GM18858 (cell line): ENCODE measurements around the gene PIGR.
A peak's percentile ranks its signal among the peaks of the same experiment; 100 is the strongest.

Source experiments
- ATAC-seq: cut with Tn5 transposase; IDR thresholded peaks from one replicate; pipeline ENCODE4 v1.9.1; 2021; ENCODE audit not compliant: unreplicated experiment

The PIGR gene, protein sequence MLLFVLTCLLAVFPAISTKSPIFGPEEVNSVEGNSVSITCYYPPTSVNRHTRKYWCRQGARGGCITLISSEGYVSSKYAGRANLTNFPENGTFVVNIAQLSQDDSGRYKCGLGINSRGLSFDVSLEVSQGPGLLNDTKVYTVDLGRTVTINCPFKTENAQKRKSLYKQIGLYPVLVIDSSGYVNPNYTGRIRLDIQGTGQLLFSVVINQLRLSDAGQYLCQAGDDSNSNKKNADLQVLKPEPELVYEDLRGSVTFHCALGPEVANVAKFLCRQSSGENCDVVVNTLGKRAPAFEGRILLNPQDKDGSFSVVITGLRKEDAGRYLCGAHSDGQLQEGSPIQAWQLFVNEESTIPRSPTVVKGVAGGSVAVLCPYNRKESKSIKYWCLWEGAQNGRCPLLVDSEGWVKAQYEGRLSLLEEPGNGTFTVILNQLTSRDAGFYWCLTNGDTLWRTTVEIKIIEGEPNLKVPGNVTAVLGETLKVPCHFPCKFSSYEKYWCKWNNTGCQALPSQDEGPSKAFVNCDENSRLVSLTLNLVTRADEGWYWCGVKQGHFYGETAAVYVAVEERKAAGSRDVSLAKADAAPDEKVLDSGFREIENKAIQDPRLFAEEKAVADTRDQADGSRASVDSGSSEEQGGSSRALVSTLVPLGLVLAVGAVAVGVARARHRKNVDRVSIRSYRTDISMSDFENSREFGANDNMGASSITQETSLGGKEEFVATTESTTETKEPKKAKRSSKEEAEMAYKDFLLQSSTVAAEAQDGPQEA

DNA sequence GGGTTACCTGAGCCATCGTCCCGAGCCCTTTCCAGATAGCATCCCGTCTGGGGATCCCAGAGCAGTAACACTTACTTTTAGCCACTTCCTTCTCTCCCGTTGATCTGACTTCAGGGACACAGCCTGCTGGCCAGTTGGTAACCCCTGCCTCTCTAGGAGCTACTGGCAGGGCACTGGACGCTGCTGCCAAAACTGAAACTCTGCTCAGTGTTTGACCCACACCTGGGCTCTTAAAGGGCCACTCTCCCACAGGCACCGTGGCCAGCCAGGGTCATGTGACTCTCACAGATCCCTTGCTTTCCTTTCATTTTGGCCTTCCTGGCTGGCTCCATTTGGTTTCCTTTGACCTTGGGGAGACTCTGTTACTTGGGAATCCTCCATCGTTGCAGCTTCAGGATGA lies at the start of gene PIGR:
PIGR (minus strand) TSS at position 206 of the 400 bp plus-strand sequence. CDS start 5,935 bp downstream, outside the sequence.
- no peak for ATAC-seq

- no peak for ATAC-seq
Observed at GRCh38 chr1:206992790-206993189, 46.5 kb upstream of the PIGR start.

DNA sequence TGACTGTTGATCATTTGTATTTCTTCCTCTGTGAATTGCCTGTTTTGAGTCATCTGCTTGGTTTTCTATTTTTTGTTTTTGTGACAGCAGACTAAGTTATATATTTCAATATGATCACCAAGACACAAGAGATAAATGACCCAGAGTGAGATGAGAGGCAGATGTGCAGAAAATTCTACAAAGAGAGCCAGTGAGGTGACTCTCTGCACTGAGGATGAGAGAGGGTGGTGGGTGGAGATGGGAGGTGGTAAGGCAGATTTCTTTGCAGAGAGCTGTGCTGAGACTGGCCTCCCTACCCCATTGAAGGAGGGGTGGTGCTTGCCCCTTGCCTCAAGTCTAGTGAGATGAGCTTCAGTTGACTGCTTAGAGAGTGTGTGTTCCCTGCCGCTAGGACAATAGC lies 41.6 kb upstream of the PIGR start:
- no peak for ATAC-seq

GRCh38 chr1:206986885-206987284 lies 40.6 kb upstream of the PIGR start:
- ATAC-seq = no peak

- no peak for ATAC-seq
Observed at GRCh38 chr1:206986402-206986801, 40.1 kb upstream of the PIGR start.

DNA sequence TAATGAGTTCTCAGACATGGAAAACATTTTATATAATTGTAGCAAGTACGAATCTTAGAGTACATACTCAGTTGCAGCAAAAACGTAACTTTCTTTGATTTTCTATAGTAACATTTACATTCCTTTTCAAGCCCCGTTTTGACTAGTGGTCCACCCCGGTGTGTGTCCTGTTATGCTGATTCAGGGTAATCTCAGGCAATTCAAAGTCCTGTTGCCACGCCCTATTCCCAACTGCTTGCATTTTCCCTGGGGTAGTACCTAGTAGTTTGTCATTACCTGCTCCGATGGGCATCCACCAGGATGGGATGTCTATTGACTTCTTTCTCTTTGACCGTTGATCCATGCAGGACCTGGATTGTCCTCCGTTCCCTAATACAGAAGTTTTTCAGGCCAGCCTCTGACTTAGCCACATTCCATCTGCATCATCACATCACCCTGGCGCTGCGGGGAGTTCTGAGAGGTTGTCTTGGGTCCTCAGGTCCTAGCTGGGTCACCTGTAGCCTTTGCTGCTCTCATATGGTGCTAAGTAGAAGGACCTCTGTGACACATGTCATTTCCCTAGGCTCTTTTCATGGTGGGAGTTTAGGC lies 39.0 kb upstream of the PIGR start:
- ATAC-seq = no peak

DNA sequence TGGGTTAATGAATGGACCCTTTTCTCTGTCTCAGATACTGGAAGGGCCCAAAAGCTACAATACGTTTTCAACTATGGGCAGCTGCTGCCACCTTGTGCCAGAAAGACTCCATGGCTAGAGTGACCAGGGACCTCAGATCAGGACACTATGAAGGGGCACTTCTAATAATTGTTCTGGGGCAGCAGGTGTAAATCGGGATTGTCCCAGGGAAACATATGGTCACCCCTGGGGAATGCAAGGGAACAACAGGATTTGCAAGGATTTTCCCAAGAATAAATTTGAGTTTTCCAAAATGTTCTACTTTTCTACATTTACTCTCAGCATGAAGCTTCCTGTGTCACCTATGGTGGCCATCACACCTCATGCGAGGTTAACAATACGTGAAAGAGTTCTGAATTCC lies 36.0 kb upstream of the PIGR start:
- ATAC-seq = no peak

GRCh38 chr1:206979379-206980043 lies 33.2 kb upstream of the PIGR start:
- ATAC-seq = no peak

DNA sequence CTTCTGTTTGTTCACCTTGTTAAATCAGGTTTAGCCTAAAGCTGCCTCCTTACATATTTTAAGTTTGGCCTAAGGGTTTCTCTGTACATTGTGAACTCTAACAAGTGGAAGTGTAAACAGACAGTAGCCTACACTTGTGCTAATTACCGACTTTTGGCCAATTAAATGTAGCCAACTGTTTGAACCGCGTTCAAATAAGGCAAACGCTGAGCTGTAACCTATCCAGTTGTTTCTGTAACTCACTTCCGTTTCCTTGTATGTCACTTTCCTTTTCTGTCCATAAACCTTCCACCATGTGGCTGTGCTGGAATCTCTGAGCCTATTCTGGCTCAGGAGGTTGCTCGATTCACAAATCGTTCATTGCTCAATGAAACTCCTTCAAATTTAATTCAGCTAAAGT lies 32.0 kb upstream of the PIGR start:
- no peak for ATAC-seq

- ATAC-seq = no peak
Observed at GRCh38 chr1:206975306-206975705, 29.0 kb upstream of the PIGR start.

GRCh38 chr1:206974140-206974539 lies 27.9 kb upstream of the PIGR start:
- no peak for ATAC-seq

- no peak for ATAC-seq
Observed at GRCh38 chr1:206972728-206973127, 26.5 kb upstream of the PIGR start.

- ATAC-seq = peak; percentile 58
Observed at GRCh38 chr1:206971029-206971655, 24.9 kb upstream of the PIGR start.

GRCh38 chr1:206970446-206970845 lies 24.2 kb upstream of the PIGR start, which contains the start of gene FCAMR:
Gene FCAMR, minus strand, starts transcription at chr1:206970460. Its CDS starts 335 bp downstream, at chr1:206970125.
- no peak for ATAC-seq

- ATAC-seq = no peak
Observed at GRCh38 chr1:206969090-206969489, 22.8 kb upstream of the PIGR start.

DNA sequence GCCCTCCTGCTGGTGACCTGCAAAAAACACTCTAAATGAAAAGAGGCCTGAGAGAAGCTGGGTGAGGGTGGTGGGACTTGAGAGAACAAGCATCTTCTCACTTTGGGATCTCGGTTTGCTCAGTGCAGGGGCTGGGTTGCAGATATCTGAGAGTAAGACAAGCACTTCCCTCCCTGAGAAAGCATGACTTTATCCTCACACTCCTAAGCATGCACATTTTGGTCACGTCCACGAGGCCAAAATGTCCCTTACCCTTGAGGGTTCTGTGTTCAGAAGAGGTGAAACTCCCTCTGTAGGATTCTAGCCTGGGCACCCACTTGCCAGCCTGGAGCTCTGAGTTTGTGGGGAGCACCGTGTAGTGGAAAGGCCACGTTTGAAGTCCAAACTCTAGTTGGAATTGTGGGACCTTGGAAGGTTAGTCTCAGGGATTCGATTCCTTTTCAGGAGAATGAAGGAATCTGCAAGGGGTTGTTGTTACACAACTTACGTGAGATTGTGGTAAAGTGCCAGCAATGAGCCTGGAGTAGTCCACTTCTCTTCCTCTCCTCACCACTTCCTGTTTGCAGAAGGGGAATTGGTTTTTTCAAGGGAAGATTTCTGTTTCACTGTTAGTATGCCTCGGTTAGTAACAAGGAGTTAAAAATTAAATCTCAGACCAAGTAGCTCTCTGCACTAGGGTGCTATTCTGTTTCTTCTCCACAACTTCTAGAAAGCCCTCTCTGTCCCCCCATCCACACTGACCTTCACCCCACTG lies 21.0 kb upstream of the PIGR start:
- no peak for ATAC-seq

DNA sequence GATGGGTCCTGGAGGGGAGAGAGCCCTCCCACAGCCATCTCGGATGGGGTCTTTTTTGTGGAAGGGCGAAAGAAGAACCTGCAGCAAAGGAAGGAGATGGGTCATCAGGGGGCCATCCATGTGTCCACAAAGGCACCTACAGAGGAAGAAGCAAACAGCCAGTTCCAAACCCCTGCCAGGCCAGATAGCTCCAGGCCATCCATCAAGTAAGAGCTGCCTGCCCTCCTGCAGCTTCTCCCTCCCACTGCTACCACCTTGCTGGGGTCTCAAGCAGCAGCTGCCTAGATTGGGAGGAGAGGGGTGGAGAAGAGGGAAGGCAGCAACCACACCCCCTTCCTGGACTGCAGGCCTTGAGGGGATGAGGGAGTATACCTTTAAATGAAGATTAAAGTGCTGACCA lies 19.5 kb upstream of the PIGR start:
- no peak for ATAC-seq

GRCh38 chr1:206963740-206964139 lies 17.5 kb upstream of the PIGR start:
- ATAC-seq = no peak

GRCh38 chr1:206963119-206963712 lies 16.9 kb upstream of the PIGR start:
- ATAC-seq = no peak

GRCh38 chr1:206962272-206962671 lies 16.0 kb upstream of the PIGR start:
- no peak for ATAC-seq
